Ovary (tissue), 3 donors: ENCODE results near the gene FNDC8.

Experiments used
- POLR2A ChIP-seq: fragments of 450-650 bp; IDR thresholded peaks from one replicate; pipeline ENCODE4 v1.6.1; 2017; ENCODE audit warnings: antibody characterized with exemption, mild to moderate bottlenecking, moderate library complexity
- TF ChIP-seq, protein P1 (sequence below), 3 donors: fragments of 450-650 bp in 2 of 3; fragments of 200-600 bp in 1 of 3; IDR thresholded peaks; one replicate each; pipeline versions ENCODE4 v1.5.1 to v1.8.0; 2016 to 2022; ENCODE audit warnings: antibody characterized with exemption in 3 of 3, mild to moderate bottlenecking in 1 of 3
- donor health status: DM: no; HTN: no; CAD: no.

DNA sequence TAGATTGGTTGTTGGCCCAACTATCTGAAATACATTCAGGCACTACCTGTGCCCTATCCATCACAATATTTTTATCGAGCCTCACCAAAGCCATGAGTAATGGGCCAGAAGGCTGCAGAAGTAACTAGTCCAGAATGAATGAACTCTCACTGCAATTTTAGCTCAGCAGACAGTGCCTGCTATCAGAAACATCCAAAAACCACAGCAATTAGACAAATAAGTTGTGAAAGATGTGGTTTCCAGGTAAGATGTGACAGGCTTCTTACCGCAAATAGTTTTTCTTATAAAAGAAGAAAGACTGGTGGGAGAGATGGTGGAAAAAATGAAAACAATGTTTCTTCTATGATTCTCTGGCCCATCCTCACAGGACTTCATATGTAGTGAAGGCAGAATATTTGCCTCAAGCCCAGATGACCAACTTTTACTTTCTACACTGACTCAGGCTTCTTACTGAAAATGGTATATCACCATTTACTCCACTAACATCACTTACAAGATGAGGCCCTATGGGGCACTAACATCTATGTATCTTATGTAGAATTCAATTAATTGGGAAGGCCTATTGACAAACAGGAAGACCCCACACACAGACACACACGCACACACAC, 48.1 kb upstream of the FNDC8 start:
- TF ChIP-seq POLR2A, result no peak
- TF ChIP-seq, protein P1, sequence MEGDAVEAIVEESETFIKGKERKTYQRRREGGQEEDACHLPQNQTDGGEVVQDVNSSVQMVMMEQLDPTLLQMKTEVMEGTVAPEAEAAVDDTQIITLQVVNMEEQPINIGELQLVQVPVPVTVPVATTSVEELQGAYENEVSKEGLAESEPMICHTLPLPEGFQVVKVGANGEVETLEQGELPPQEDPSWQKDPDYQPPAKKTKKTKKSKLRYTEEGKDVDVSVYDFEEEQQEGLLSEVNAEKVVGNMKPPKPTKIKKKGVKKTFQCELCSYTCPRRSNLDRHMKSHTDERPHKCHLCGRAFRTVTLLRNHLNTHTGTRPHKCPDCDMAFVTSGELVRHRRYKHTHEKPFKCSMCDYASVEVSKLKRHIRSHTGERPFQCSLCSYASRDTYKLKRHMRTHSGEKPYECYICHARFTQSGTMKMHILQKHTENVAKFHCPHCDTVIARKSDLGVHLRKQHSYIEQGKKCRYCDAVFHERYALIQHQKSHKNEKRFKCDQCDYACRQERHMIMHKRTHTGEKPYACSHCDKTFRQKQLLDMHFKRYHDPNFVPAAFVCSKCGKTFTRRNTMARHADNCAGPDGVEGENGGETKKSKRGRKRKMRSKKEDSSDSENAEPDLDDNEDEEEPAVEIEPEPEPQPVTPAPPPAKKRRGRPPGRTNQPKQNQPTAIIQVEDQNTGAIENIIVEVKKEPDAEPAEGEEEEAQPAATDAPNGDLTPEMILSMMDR (IDR thresholded peaks at IDR 0.05), result no peak
